Measurements from ENCODE around the gene TRAK2. TPM values are rescaled to one million over a fixed set of nuclear protein-coding genes. Genes with fewer than 3 reads are reported as not detected.

TRAK2 gene
- total RNA-seq, 1 experiment from 2014 or later, result 15.2 TPM

- Histone ChIP-seq H3K4me1 (ENCODE audit: control insufficient read depth in 1 of 2, insufficient read depth in 2 of 2, low read length in 2 of 2) (peaks cover 0 to 5% of the 10 kb centered on the region in 2 experiments; a peak in 1 of 4 replicates), H3K9me2 (ENCODE audit: insufficient read depth) (no peaks in the 10 kb centered on the region), H3K4me3 (replicated peaks in 1 of 2; ENCODE audit: low read depth in 1 of 2, low read length in 2 of 2) (no peak overlapping the region), H3K27ac (ENCODE audit: low read depth, low read length) (no peak overlapping the region), H2AFZ (ENCODE audit: low read depth, low read length, poor library complexity, severe bottlenecking) (no peak overlapping the region), H3K36me3 (ENCODE audit: control insufficient read depth in 1 of 2, insufficient read depth in 2 of 2, low read length in 2 of 2) (no peaks in the 10 kb centered on the region), H3K79me2 (ENCODE audit: insufficient read depth, low read length) (no peaks in the 10 kb centered on the region), H3K4me2 (ENCODE audit: low read length) (no peak overlapping the region), H3K9ac (ENCODE audit: low read length) (no peak overlapping the region), H3K9me3 (ENCODE audit: control insufficient read depth in 1 of 2, insufficient read depth in 1 of 2, low read depth in 1 of 2, low read length in 2 of 2) (no peaks in the 10 kb centered on the region; a peak in 1 of 4 replicates), H3K27me3 (ENCODE audit: insufficient read depth, low read length) (no peaks in the 10 kb centered on the region), H4K20me1 (ENCODE audit: insufficient read depth) (no peaks in the 10 kb centered on the region)
- no peak for TF ChIP-seq ZFX (IDR thresholded peaks at IDR 0.05)
- no peak for TF ChIP-seq ZNF274 (IDR thresholded peaks at IDR 0.05; ENCODE audit: low read depth, low read length)
- TF ChIP-seq CTCF (IDR thresholded peaks at IDR 0.05 in 2 of 3, conservative IDR thresholded peaks at IDR 0.05 in 1 of 3; ENCODE audit: borderline replicate concordance in 1 of 3, insufficient read depth in 1 of 3, low read depth in 2 of 3, low read length in 2 of 3), result no peak
- TF ChIP-seq EGR1 (IDR thresholded peaks at IDR 0.05; ENCODE audit: low read depth), result no peak
- TF ChIP-seq POLR2AphosphoS5 (IDR thresholded peaks at IDR 0.05; ENCODE audit: low read depth, low read length), result no peak
- TF ChIP-seq, protein P1, sequence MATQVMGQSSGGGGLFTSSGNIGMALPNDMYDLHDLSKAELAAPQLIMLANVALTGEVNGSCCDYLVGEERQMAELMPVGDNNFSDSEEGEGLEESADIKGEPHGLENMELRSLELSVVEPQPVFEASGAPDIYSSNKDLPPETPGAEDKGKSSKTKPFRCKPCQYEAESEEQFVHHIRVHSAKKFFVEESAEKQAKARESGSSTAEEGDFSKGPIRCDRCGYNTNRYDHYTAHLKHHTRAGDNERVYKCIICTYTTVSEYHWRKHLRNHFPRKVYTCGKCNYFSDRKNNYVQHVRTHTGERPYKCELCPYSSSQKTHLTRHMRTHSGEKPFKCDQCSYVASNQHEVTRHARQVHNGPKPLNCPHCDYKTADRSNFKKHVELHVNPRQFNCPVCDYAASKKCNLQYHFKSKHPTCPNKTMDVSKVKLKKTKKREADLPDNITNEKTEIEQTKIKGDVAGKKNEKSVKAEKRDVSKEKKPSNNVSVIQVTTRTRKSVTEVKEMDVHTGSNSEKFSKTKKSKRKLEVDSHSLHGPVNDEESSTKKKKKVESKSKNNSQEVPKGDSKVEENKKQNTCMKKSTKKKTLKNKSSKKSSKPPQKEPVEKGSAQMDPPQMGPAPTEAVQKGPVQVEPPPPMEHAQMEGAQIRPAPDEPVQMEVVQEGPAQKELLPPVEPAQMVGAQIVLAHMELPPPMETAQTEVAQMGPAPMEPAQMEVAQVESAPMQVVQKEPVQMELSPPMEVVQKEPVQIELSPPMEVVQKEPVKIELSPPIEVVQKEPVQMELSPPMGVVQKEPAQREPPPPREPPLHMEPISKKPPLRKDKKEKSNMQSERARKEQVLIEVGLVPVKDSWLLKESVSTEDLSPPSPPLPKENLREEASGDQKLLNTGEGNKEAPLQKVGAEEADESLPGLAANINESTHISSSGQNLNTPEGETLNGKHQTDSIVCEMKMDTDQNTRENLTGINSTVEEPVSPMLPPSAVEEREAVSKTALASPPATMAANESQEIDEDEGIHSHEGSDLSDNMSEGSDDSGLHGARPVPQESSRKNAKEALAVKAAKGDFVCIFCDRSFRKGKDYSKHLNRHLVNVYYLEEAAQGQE (IDR thresholded peaks at IDR 0.05; ENCODE audit: low read depth), result no peak
- TF ChIP-seq CEBPB (IDR thresholded peaks at IDR 0.05; ENCODE audit: low read depth), result no peak
- TF ChIP-seq, protein P2, sequence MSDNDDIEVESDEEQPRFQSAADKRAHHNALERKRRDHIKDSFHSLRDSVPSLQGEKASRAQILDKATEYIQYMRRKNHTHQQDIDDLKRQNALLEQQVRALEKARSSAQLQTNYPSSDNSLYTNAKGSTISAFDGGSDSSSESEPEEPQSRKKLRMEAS (IDR thresholded peaks at IDR 0.05), result no peak
- no peak for TF ChIP-seq ZBTB33 (IDR thresholded peaks at IDR 0.05; ENCODE audit: extremely low read depth, insufficient replicate concordance, low read length)
- TF ChIP-seq EZH2phosphoT487 (IDR thresholded peaks at IDR 0.05; ENCODE audit: borderline replicate concordance), result no peak
- ChIA-PET RAD21 (ENCODE audit: low non-redundant PET in 1 of 2, low total read pairs in 2 of 2, uncharacterized antibody in 2 of 2, unreplicated experiment in 2 of 2) (no interaction called here), CTCF (no interaction called here), POLR2A (no interaction called here)
- intact Hi-C loops (cut with micrococcal nuclease), result no loop called here
- ATAC-seq, result no peak
- DNase-seq (ENCODE audit: low read depth, low spot score), result no peak
- no TSS peak for BruUV-seq (replicated peaks)
Observed at GRCh38 chr2:201378496-201379397, 72.5 kb downstream of the TRAK2 start.
